Keratinocyte (primary cell): ENCODE results near the gene TRPC4.

Experiments
- EZH2 ChIP-seq: IDR thresholded peaks from one replicate; pipeline ENCODE4 v1.6.1; 2012; ENCODE audit warnings: inconsistent platforms, mild to moderate bottlenecking, low read length, moderate library complexity
- TF ChIP-seq, protein P1 (sequence below), 3 experiments: IDR thresholded peaks in 1 of 3; conservative IDR thresholded peaks in 1 of 3; optimal IDR thresholded peaks in 1 of 3; 2 replicates in 2 of 3; 3 replicates in 1 of 3; pipeline versions ENCODE3 to v1.5.1; 2011; ENCODE audit warnings: low read length in 3 of 3, mild to moderate bottlenecking in 3 of 3, moderate library complexity in 2 of 3, control low read depth in 1 of 3, inconsistent platforms in 1 of 3; ENCODE audit not compliant: insufficient read depth in 2 of 3; ENCODE audit errors: extremely low read depth in 1 of 3

DNA sequence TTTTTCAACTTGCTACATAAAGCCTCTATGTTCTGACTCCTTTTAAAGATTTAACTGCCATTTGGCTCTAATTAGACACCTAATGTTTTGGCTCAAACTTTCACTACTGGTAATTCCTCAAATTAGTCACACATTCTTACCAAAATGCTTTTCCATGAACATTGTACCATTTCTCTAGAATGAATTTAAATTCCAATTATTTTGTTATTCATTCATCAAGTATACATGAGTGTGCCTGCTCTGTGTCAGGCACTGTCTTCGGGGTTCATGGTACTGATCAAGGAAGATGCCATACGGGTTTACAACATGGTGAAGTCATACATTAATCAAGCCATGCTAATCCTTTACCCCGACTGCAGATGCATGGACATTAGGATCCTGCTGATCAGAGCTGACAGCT lies 201.9 kb downstream of the TRPC4 start:
- TF ChIP-seq, protein P1, sequence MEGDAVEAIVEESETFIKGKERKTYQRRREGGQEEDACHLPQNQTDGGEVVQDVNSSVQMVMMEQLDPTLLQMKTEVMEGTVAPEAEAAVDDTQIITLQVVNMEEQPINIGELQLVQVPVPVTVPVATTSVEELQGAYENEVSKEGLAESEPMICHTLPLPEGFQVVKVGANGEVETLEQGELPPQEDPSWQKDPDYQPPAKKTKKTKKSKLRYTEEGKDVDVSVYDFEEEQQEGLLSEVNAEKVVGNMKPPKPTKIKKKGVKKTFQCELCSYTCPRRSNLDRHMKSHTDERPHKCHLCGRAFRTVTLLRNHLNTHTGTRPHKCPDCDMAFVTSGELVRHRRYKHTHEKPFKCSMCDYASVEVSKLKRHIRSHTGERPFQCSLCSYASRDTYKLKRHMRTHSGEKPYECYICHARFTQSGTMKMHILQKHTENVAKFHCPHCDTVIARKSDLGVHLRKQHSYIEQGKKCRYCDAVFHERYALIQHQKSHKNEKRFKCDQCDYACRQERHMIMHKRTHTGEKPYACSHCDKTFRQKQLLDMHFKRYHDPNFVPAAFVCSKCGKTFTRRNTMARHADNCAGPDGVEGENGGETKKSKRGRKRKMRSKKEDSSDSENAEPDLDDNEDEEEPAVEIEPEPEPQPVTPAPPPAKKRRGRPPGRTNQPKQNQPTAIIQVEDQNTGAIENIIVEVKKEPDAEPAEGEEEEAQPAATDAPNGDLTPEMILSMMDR (optimal IDR thresholded peaks at IDR 0.05 in 1 of 3, IDR thresholded peaks at IDR 0.05 in 1 of 3, conservative IDR thresholded peaks at IDR 0.05 in 1 of 3; ENCODE audit: extremely low read depth in 1 of 3, insufficient read depth in 2 of 3, low read length in 3 of 3): no peak
- TF ChIP-seq EZH2: no peak
